ENCODE results near the gene SLC27A5. TPM values are rescaled to one million over a fixed set of nuclear protein-coding genes. Genes with fewer than 3 reads are reported as not detected.

SLC27A5 gene
- total and polyA plus RNA-seq, 2 of the 13 experiments (the other 11 are each of a cell fraction or from before 2014, with no cell fraction given): 30.3 to 40.2 TPM

GRCh38 chr19:58544591-58545285 is 32.9 kb upstream of the SLC27A5 start:
- BruUV-seq (replicated peaks): no TSS peak
- intact Hi-C loops (cut with micrococcal nuclease; ENCODE audit: unreplicated experiment) (no loop called here), in situ Hi-C loops (cut with HindIII; ENCODE audit: extremely low pct_ligation_motif_present, low pct_unique_long_range_greater_than_20kb) (no loop called here)
- Histone ChIP-seq H3K9me3 (ENCODE audit: low read length) (no peaks in the 10 kb centered on the region), H3K4me2 (ENCODE audit: low read depth, low read length) (peak overlapping the region; percentile 97), H2AFZ (ENCODE audit: low read length) (no peak overlapping the region), H3K36me3 (replicated peaks in 1 of 2; ENCODE audit: control insufficient read depth in 1 of 2, insufficient read depth in 2 of 2, low read length in 2 of 2) (peaks cover 27 to 40% of the 10 kb centered on the region in 2 experiments), H3K4me3 (replicated peaks in 1 of 3; ENCODE audit: insufficient read depth in 1 of 3, low read depth in 2 of 3, low read length in 3 of 3) (peak overlapping the region; percentile 91 to 99 (median 96)), H3K27me3 (ENCODE audit: control insufficient read depth in 1 of 2, insufficient read depth in 2 of 2, low read length in 2 of 2) (no peaks in the 10 kb centered on the region; a peak in 2 of 5 replicates), H3K27ac (ENCODE audit: extremely low read length, insufficient read depth, low read length) (peak overlapping the region; percentile 80), H3K79me2 (ENCODE audit: insufficient read depth, low read length) (peaks cover 38% of the 10 kb centered on the region), H3K9ac (ENCODE audit: insufficient read depth, low read depth, low read length) (peak overlapping the region; percentile 85), H4K20me1 (ENCODE audit: insufficient read depth, low read length) (peaks cover 35% of the 10 kb centered on the region), H3K4me1 (ENCODE audit: insufficient read depth, low read length) (peaks cover 24% of the 10 kb centered on the region)
- 0% methylated on average over 7 of the region's 92 CpGs for WGBS (ENCODE audit: low lambda C conversion rate)
- peak; percentile 14 for ATAC-seq
- no peak for FAIRE-seq
- no peak for DNase-seq (ENCODE audit: low spot score)
- ChIA-PET POLR2A (interaction anchor here (0.6 to 3.6 kb wide), 13 partner anchors 9 to 228 kb away, joined by 3 to 59 read pairs (median 11); partner anchors contain the start of genes CHMP2A, MZF1, UBE2M and ZBTB45), CTCF (ENCODE audit: low intra/inter-chr PET ratio, low total read pairs) (no interaction called here)
- TF ChIP-seq, protein P1, sequence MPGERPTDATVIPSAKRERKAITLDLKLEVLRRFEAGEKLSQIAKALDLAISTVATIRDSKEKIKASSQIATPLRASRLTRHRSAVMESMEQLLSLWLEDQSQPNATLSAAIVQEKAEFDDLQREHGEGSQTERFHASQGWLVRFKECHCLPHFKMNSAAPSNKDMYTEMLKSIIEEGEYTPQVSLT (CRISPR knock-in tag; IDR thresholded peaks at IDR 0.05; ENCODE audit: borderline replicate concordance, low read depth): no peak
- TF ChIP-seq ZNF10 (CRISPR knock-in tag; IDR thresholded peaks at IDR 0.05; ENCODE audit: borderline replicate concordance, low read depth) (no peak), MED13 (CRISPR knock-in tag; IDR thresholded peaks at IDR 0.05) (no peak), BHLHE40 (IDR thresholded peaks at IDR 0.05; ENCODE audit: low read length) (no peak), ZNF260 (CRISPR knock-in tag; IDR thresholded peaks at IDR 0.05; ENCODE audit: borderline replicate concordance, low read depth) (no peak), ZSCAN20 (CRISPR knock-in tag; IDR thresholded peaks at IDR 0.05; ENCODE audit: borderline replicate concordance) (peak; percentile 17; the same call in 1 of the 2 replicates), ZNF672 (CRISPR knock-in tag; IDR thresholded peaks at IDR 0.05) (0 out of 2 replicates have a peak, but pooled peaks have one; percentile 79), SRSF4 (IDR thresholded peaks at IDR 0.05; ENCODE audit: low read depth, low read length, poor library complexity, severe bottlenecking) (no peak), ZBTB20 (CRISPR knock-in tag; IDR thresholded peaks at IDR 0.05; ENCODE audit: borderline replicate concordance, low read depth) (no peak), KDM2A (CRISPR knock-in tag; IDR thresholded peaks at IDR 0.05; ENCODE audit: borderline replicate concordance, low read depth) (no peak), KLF9 (CRISPR knock-in tag; IDR thresholded peaks at IDR 0.05; ENCODE audit: low read depth) (no peak), ZNF678 (CRISPR knock-in tag; IDR thresholded peaks at IDR 0.05) (no peak), ZNF205 (CRISPR knock-in tag; IDR thresholded peaks at IDR 0.05) (no peak), POLR2AphosphoS2 (IDR thresholded peaks at IDR 0.05; ENCODE audit: low read depth, low read length) (no peak), ZNF598 (CRISPR knock-in tag; IDR thresholded peaks at IDR 0.05; ENCODE audit: borderline replicate concordance) (no peak), TCF7L2 (IDR thresholded peaks at IDR 0.05; ENCODE audit: low read depth, low read length) (no peak), EP300 (IDR thresholded peaks at IDR 0.05; ENCODE audit: low read depth in 2 of 2, low read length in 2 of 2) (no peak), EP300 (CRISPR knock-in tag; IDR thresholded peaks at IDR 0.05; ENCODE audit: borderline replicate concordance) (no peak), ZNF891 (CRISPR knock-in tag; IDR thresholded peaks at IDR 0.05) (no peak), MTF2 (CRISPR knock-in tag; IDR thresholded peaks at IDR 0.05; ENCODE audit: borderline replicate concordance) (no peak), ZFP82 (CRISPR knock-in tag; IDR thresholded peaks at IDR 0.05; ENCODE audit: borderline replicate concordance) (peak; percentile 39; the same call in 1 of the 2 replicates), ZNF615 (CRISPR knock-in tag; IDR thresholded peaks at IDR 0.05; ENCODE audit: borderline replicate concordance) (no peak), SSRP1 (CRISPR knock-in tag; IDR thresholded peaks at IDR 0.05) (no peak), ATF7-NPFF (CRISPR knock-in tag; IDR thresholded peaks at IDR 0.05; ENCODE audit: low read depth) (0 out of 2 replicates have a peak, but pooled peaks have one; percentile 41)
- TF ChIP-seq, protein P2, sequence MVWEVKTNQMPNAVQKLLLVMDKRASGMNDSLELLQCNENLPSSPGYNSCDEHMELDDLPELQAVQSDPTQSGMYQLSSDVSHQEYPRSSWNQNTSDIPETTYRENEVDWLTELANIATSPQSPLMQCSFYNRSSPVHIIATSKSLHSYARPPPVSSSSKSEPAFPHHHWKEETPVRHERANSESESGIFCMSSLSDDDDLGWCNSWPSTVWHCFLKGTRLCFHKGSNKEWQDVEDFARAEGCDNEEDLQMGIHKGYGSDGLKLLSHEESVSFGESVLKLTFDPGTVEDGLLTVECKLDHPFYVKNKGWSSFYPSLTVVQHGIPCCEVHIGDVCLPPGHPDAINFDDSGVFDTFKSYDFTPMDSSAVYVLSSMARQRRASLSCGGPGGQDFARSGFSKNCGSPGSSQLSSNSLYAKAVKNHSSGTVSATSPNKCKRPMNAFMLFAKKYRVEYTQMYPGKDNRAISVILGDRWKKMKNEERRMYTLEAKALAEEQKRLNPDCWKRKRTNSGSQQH (CRISPR knock-in tag; IDR thresholded peaks at IDR 0.05; ENCODE audit: low read depth): no peak

Data from HepG2 (cell line).